Inflammatory macrophage treated with lipopolysaccharide for 1 hour (primary cell): Measurements from ENCODE around the gene CD2.

Experiments
- DNase-seq, 2 donors: peaks; one replicate each; pipeline ENCODE4 v3.0.0-alpha.2; 2020 to 2022

CD2 gene

GRCh38 chr1:116781034-116781433 is 26.8 kb downstream of the CD2 start:
- DNase-seq = no peak

- DNase-seq = no peak
Observed at GRCh38 chr1:116785006-116785405, 30.8 kb downstream of the CD2 start.

- DNase-seq = no peak
Observed at GRCh38 chr1:116786049-116786448, 31.8 kb downstream of the CD2 start.

GRCh38 chr1:116791727-116792126 is 37.5 kb downstream of the CD2 start:
- DNase-seq = no peak

- no peak for DNase-seq
Observed at GRCh38 chr1:116793357-116793935, 39.2 kb downstream of the CD2 start.

- DNase-seq = no peak
Observed at GRCh38 chr1:116794371-116794770, 40.1 kb downstream of the CD2 start.

- DNase-seq = peak; percentile 73 to 77
Observed at GRCh38 chr1:116794804-116795481, 40.7 kb downstream of the CD2 start.

- DNase-seq = no peak
Observed at GRCh38 chr1:116795482-116795829, 41.2 kb downstream of the CD2 start.

GRCh38 chr1:116804736-116805135 is 50.5 kb downstream of the CD2 start:
- no peak for DNase-seq

- DNase-seq = no peak
Observed at GRCh38 chr1:116805398-116805797, 51.2 kb downstream of the CD2 start.

- no peak for DNase-seq
Observed at GRCh38 chr1:116806245-116806644, 52.0 kb downstream of the CD2 start.

- DNase-seq = no peak
Observed at GRCh38 chr1:116806671-116807070, 52.4 kb downstream of the CD2 start.

- no peak for DNase-seq
Observed at GRCh38 chr1:116807394-116808199, 53.4 kb downstream of the CD2 start.

- DNase-seq = peak in 1 of 2 donors; percentile 13
Observed at GRCh38 chr1:116808200-116808847, 54.1 kb downstream of the CD2 start.

- no peak for DNase-seq
Observed at GRCh38 chr1:116808848-116809508, 54.7 kb downstream of the CD2 start.

GRCh38 chr1:116811321-116811720 is 57.1 kb downstream of the CD2 start:
- no peak for DNase-seq

GRCh38 chr1:116814926-116815723 is 60.9 kb downstream of the CD2 start:
- DNase-seq = no peak

GRCh38 chr1:116817582-116818064 is 63.4 kb downstream of the CD2 start:
- DNase-seq = peak; percentile 39 to 70
